Fibroblast of villous mesenchyme (primary cell): Measurements from ENCODE around the gene ATP6V1G1. TPM values are rescaled to one million over a fixed set of nuclear protein-coding genes. Genes with fewer than 3 reads are reported as not detected.
"Not testable (repeated sequence)": the region's sequence is repeated elsewhere in the genome, so short reads cannot be mapped to it uniquely, and the experiment has no call there.

Experiments used
- DNase-seq: peaks from one replicate; pipeline ENCODE4 v3.0.0-alpha.2; 2010; ENCODE audit warnings: low read depth
- H3K4me3 ChIP-seq: 2 replicates; pipeline ENCODE4 v1.5.1; 2011; ENCODE audit warnings: low read depth, mild to moderate bottlenecking, low read length
- total RNA-seq: library from RNA; depleted of rRNA; stranded (reverse); fragments of >200 nt; gene quantifications from 2 replicates; pipeline ENCODE4 v1.2.3, GENCODE V29; 2012
- TF ChIP-seq, protein P1 (sequence below): IDR thresholded peaks from 2 replicates; pipeline ENCODE4 v1.5.1; 2012; ENCODE audit warnings: low read depth, mild to moderate bottlenecking, low read length; ENCODE audit not compliant: insufficient read depth

ATP6V1G1 gene
- total RNA-seq, 1 donor = 123 TPM

DNA sequence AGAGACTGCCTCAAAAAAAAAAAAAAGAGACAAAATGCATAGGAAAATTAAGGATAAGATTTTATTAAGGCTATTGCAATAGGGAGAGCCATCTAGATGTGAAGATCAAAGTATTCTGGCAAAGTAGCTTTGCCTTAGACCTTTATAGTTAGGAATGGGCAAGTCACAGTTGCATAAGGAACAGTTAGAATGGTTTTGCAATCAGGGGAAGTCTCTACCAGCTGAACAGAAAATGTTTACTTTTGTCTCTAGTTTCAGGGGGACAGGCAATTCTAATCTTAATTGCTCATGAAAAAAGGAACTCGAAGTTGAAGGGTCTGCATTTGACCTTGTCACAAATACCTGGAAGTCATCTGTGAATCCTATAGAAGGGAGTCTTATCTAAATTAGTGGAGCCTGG lies 13.1 kb upstream of the ATP6V1G1 start:
- no peak overlapping the region for H3K4me3 ChIP-seq
- DNase-seq = peak; percentile 19
- TF ChIP-seq, protein P1, sequence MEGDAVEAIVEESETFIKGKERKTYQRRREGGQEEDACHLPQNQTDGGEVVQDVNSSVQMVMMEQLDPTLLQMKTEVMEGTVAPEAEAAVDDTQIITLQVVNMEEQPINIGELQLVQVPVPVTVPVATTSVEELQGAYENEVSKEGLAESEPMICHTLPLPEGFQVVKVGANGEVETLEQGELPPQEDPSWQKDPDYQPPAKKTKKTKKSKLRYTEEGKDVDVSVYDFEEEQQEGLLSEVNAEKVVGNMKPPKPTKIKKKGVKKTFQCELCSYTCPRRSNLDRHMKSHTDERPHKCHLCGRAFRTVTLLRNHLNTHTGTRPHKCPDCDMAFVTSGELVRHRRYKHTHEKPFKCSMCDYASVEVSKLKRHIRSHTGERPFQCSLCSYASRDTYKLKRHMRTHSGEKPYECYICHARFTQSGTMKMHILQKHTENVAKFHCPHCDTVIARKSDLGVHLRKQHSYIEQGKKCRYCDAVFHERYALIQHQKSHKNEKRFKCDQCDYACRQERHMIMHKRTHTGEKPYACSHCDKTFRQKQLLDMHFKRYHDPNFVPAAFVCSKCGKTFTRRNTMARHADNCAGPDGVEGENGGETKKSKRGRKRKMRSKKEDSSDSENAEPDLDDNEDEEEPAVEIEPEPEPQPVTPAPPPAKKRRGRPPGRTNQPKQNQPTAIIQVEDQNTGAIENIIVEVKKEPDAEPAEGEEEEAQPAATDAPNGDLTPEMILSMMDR = no peak

DNA sequence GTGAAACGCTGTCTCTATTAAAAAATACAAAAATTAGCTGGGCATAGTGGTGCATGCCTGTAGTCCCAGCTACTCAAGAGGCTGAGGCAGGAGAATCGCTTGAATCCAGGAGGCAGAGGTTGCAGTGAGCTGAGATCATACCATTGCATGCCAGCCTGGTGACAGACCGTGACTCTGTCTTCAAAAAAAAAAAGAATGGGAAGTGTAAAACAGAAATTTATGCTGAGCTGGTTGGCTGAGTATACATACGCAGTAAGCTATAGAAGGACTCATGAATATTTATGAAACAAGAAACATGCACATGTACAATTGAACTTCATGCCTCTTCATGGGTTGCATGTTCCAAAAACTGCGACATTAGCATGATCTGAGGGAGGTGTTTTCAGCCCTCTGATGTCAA lies 10.8 kb upstream of the ATP6V1G1 start:
- not testable (repeated sequence) for H3K4me3 ChIP-seq, DNase-seq

DNA sequence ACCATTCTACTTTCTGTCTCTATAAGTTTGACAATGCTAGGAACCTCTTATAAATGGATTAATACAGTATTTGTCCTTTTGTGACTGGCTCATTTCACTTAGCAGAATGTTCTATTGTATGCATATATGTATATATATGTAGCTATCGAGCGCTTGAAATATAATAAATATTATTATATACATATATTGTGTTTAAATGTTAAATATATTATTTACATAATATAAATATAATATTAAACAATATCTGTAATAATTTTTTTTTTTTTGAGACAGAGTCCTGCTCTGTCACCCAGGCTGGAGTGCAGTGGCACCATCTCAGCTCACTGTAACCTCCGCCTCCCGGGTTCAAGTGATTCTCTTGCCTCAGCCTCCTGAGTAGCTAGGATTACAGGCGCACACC lies 9.4 kb upstream of the ATP6V1G1 start:
- H3K4me3 ChIP-seq, DNase-seq: not testable (repeated sequence)

DNA sequence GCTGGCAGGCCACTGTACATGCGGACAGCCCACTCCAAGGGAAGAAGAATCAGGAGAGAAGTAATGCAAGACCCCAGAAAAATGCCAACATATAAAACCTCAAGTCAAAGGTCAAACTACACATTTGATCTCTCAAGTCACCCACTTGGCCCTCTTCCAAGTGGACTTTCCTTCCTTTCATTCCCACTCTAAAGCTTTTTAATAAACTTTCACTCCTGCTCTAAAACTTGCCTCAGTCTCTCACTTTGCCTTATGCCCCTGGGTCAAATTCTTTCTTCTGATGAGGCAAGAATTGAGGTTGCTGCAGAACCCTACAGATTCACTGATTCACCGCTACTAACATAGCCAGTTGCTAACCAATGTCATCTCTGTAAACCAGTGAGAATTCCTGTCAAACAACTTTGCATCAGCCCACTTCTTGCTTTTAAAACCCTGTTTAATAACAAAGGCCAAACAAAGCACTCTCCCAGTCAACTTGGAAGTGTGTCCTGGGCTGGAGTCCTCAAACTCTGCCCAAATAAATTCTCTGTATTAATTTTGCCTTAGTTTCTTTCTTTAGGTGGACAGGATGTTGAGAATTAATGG lies 6.9 kb upstream of the ATP6V1G1 start:
- no peak overlapping the region for H3K4me3 ChIP-seq
- no peak for DNase-seq
- TF ChIP-seq, protein P1 = no peak

DNA sequence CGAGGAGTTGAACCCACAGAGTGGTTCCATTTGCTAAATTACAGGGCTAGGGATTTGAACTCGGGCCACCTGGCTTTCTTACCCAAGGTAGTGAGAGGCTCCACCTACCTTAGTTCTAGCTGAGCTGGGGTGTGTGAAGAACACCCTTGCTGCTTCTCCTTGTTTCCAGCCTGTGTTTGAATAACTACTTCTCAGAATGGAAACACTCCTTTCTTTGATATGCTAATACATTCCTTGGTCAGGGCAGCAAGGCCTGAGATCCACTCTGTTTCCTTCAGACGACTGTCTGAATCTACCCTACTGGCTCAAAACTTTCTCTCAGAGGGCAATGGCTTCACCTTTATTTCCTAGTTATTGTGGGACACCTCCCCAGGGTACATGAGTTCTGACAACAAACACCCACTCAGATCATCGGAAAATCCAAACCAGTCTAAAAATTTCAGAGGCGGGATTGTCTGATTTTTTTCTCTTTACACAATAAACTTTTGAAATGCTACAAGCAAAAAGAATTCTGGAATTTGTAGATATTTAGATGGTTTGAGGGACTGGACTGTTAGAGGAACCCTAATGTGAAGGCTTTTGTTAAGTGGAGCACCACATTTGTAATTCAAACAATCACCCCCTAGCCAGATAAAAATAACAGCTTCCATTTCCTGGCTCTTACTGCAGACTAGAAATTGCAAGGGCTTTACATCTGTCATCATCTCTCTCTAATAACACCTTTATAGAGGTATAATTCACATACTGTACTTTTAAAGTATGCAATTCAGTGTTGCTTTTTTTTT lies 4.0 kb upstream of the ATP6V1G1 start:
- TF ChIP-seq, protein P1 = no peak
- no peak overlapping the region for H3K4me3 ChIP-seq
- DNase-seq = no peak

DNA sequence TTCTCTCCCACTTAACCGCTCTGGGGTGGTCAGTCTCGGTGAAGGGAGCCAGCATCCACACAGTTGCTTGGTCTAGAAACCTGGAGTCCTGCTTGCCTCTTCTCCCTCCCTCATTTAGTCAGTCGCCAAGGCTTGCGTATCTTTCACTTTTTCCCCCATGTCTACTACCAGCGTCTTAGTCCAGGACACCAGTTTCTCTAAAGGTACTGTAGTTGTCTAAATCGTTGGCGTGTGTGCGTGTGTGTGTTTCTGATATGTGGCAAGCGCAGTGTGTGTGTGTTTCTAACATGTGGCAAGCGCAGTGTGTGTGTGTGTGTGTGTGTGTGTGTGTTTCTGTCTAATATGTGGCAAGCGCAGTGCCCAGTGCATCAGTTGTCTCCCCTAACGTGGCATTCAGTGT lies 641 bp downstream of the ATP6V1G1 start:
- H3K4me3 ChIP-seq = peak overlapping the region; percentile 93
- peak; percentile 60 for DNase-seq
- TF ChIP-seq, protein P1 = no peak

DNA sequence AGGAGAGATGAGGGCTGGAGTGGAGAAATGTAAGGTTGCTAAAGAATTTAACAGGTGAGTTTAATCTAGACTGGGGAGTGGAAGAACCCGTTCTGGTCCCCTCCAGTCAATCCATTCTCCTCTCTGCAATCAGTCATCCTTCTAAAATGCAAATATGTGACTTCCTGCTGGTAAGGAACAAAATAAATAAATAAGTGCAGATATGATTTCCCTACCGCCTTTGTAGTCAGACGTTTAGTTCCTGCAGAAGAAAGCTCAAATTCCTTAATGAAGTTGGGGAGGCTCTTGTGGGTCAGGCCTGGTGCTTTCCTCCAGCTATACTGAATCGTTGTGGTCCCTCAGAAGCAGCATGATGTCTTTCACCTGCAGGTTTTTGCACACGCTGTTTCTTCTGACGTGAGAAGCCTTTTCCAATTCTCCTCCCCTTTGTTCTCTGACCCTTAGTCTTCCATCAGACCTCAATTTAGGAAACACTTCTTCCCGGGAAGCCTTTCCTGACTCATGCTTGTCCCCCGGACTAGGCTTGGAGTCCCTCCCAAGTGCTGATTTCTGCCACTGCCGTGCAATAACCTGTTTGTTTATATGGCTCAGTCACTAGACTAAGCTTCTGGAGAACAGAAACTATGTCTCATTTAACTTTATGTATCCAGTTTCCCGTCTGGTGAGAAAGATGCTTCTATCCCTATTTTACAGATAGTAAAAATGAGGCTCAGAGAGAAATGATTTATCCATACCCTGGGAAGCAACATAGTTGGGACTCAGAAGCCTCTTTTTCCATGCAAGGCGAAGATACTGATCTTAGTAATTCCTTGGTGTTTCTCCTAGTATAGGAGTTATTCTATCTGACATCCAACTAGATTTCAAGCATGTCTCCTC lies 1.3 kb downstream of the ATP6V1G1 start:
- peak; percentile 58 for DNase-seq
- peak overlapping the region; percentile 93 for H3K4me3 ChIP-seq
- TF ChIP-seq, protein P1 = no peak
